GM19463 (cell line): Measurements from ENCODE around the gene CPLX4.

ENCODE experiments used
- ATAC-seq: cut with Tn5 transposase; IDR thresholded peaks from one replicate; pipeline ENCODE4 v1.9.1; 2021; ENCODE audit warnings: mild to moderate bottlenecking, moderate library complexity; ENCODE audit not compliant: unreplicated experiment

The CPLX4 gene

DNA sequence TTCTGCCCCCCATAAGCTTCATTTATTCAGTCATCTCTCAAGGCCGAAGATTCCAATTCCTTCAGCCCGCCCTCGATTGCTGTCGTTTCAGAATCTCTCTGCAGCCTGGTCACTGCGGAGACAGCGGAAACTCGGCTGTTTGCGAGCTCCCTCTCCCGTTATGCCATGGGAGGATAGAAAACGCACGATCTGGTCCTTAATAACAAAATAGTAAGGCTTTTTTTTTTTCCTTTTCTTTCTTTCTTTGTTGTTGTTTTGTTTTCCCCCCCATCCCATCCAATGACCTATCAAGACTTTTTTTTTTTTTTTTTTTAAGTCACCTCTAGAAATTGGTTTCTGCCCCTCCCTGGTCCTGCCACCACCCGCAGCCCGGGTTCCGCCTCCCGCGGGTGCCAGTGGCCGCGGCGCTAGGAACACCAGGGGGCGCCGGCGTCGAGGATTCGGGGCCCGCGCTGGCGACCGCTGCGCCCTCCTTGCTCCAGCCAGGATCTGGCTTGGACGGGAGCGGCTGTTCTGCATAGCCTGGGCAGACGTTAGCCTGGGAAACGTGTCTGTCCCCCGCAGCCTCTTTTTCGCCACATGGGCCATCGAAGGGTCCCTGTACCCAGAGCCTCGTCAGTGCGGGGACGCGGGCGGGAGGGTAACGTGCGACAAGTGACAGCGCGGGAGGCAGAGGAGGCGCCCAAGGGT lies 10.1 kb downstream of the CPLX4 start:
- peak; percentile 95 for ATAC-seq

DNA sequence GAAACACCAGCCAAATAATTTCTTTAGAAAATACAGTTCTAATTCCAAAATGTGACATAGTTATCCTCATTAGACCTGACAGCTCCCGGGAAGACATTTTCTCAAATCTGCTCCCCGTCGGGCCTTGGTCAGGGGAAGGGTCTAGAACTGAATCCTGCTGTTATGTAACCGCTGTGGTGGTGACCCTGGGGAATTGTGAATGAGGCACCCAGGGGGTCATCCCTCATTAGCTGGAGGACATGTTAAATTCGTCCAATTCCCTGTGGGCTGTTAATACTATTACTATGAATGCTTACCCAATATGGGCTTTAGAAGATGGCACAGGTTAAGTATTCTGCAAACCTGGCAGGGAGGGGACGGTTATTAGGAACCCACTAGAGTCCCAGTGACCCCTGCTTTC lies 11.8 kb downstream of the CPLX4 start:
- no peak for ATAC-seq

DNA sequence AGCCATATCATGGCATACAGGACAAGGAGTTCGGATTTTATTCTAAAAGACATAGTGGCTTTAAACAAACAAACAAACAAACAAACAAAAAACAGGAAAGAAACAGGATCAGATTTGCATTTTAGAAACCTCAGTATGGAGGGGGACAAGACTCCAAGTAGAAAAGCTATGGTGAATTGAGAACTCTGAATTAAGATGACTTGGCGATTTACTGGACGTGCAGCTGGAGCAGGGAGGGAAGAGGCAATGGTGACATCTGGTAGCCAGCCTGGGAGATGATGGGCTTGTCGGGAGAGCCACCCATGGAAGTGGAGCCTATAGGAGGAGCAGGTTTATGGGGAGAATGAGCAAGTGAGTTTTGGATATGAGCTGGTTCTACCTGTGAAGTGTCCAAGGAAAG lies 13.2 kb downstream of the CPLX4 start:
- ATAC-seq: no peak

DNA sequence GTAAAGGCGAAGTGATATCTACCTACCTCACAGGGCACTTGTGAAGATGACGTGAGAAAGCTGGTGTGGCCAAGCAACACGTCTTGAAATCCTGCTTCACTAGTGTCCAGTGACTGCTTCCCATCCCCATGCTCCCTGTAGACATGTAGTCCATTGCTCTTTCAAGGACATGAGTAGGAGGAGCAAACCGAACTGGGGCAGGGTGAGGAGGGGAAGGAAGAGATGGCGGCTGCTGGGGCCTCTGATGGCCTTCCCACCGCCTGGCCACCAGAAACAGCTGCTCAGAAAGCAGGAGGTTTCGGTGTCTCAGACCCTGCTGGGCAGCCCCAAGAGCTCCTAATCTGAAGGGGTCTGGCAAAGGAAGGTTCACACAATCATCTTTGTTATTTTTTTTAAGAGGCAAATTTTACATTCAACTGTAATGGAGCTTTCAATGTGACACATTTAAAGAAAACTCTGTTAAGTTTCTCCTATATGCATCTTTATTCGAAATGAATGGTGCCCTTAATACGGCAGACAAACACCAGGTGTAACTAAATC lies 14.7 kb downstream of the CPLX4 start:
- ATAC-seq: no peak

DNA sequence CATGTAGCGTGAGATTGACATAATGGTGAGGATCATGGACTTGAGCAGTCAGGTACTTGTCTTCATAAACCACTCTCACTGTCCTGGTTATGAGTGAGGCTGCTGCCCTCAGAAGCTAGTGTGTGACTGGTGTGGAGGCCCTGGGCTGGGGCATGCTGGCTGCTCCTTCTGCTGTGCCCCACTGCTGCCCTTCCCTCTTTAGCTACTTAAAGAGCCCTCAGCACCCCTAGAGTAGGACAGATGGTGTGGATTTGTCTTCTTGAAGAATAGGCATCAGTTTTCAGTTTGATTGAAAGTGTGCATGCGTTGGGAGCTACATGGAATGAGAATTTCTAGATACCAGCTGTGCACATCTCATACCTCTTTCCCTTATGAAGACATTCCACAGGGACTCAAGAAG lies 15.4 kb downstream of the CPLX4 start:
- no peak for ATAC-seq

DNA sequence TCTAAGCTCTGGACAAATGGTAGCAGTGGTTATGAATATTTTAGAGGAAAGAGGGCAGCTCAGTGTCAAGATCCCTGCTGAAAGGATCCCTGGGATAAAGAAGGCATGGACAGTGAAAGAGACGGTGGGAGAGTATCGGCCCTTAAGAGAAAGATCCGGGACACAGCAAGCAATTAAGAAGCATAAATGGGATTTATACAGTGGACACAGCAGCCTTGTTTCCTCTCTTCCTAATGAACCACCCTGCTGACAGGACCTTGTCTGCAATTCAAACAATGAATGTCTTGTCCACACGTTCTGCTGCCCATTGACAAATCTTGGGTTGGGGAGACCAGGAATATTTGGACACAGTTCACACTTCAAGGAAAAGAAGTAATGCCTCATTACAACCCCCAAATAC lies 16.5 kb downstream of the CPLX4 start:
- no peak for ATAC-seq

DNA sequence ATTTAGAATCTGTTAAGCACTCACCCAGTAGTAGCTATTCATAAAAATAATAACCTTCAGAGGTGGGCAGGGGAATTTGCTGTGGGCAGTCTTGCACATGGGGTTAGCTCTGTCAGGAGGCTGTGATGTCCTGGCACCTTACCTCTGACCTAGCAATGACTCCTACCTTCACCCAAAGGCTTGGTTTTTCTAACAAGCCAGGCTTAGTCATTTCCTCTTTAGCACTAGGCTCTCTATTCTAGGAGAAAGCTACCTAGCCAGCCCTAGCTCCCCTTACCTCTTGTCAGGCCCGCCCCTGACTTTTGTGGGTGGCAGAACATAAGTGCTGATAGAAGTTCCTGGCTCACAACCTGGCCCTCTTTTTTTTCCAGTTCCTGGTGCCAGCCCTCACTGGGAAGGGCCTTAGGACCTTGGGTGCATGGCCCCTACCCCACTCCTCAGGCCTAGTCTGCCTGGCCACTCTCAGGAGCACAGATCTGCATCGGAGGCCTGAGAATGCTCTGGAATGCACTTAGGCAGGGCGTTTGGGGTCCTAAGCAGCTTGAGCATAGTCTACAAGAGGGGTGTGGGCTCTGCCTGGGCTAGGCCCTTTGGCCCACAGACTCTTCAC lies 17.7 kb downstream of the CPLX4 start:
- no peak for ATAC-seq

DNA sequence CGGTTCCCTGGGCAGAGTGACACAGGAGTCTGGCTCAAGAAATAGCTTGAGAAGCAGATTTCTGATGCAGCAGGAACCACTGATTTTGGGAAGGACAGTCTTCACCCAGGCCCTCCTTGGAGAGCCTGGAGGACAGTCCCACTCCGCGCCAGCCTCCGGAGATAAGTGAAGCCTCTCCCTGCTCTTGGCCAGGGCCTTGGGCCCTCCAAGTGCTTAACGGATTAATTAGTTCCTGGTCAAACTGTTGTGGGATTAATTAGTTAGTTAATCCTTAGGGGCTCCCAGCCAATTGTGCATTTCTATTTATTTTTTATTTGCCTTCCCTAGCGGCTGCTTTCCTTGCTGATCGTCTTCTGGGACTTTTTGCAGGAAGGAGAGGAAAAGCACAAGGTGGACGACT lies 19.6 kb downstream of the CPLX4 start:
- ATAC-seq: no peak

DNA sequence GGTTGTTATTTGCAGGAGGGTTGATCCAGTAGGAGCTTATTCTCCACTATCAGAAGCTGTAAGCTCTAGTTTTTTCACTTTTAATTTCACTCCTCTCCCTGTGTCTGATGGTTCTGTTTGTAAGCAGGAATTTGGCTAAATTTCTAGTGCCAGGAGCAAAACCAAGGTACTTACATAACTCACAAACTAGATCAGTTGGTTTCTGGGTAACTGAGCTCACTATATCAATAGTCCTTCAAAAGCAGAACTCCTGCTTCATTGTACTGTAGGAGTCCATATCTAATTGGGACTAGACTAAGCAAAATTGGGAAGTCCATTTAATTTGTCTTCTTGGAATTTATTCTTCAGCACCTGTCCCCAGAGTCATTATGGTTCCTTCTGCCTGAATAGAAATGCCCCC lies 25.1 kb downstream of the CPLX4 start:
- no peak for ATAC-seq

DNA sequence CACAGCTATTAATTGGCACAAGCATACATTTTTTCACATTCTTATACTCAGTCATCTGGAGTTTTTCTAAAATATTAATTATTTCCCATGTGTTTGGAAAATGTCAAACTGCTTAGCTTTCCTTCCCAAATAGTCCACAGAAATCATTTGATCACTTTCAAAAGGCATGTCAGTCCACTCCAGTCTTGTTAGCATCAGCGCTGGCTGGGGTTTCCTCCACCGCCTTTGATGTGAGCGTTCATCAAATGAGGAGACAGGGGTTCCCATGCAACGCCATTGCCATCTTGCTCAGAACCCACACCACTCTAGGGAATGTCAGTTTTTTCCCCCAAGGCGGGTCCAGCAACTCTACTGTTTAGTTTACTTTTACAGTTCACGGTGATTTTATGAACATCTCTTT lies 32.1 kb downstream of the CPLX4 start:
- ATAC-seq: no peak

DNA sequence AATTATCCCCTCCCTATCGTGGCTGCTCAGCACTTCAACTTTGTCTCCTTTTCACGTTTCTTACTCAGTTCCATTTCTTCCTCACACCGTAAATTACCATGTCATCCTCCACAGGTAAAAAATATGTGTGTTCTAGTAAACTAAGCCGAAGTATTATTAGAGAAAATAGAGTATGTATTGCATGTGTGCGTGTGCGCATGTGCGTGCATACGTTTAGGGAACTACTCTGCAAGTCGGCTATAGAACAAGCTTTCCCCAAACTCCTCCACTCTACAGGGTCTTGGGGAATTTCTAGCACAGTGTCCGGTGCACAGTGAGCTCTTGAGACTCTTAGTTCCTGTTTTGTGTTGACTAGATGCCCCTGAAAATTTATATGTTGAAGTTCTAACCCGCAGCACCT lies 36.1 kb downstream of the CPLX4 start:
- ATAC-seq: no peak

DNA sequence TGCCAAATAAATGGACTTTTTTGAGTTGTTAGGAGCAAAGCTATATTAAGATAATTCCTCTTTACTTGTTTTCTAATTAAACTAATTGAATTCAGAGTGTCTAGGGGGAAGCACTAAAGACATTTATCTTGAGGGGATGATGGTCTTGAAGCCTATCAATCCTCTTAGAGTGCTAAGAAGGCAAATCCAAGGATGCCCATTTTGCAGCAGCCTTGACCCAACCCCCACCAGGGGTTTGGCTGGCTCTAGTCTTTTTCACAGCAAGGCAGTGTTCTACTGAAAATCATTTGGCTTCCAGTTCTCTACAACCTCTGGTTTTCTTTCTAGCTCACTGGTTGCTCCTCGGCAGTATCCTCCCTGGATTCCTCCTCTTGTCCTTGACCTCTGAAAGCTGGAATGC lies 38.7 kb downstream of the CPLX4 start:
- ATAC-seq: no peak

DNA sequence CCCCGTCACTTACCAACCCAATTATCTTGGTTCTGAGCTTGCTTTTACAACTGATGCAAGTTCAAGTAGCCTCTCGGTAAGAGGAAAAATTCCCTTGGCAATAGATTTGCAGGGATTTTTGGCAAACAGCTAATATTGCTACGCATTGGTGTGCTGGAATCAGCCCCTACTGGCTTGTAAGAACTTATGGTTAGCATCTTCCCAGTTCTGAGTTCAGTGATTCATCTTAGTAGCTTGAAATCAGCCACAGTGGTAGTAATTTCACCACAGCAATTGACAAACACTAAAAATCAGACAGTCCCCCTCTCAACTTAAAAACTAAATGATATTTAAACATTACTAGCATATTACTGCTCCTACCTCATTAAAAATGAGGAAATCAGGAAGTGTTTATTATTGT lies 39.3 kb downstream of the CPLX4 start:
- ATAC-seq: no peak

DNA sequence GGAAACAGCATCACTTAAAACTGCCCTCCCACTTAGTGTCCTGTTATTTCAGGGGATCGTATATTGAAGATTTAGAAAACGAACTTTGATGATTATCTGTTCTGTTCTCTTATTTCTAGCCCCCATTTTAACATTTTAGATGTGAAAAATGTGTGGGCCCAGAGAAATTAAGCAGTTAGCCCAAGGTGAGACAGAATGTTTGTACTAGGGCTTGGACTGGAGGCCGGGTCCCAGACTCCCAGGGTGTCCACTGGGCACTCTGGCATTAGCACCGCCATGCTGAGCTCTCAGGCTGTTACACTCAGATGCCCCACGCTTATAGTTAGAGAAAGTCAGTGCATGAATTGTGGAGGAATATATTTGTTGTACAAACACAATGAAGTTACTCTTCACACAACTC lies 39.7 kb downstream of the CPLX4 start:
- ATAC-seq: no peak

DNA sequence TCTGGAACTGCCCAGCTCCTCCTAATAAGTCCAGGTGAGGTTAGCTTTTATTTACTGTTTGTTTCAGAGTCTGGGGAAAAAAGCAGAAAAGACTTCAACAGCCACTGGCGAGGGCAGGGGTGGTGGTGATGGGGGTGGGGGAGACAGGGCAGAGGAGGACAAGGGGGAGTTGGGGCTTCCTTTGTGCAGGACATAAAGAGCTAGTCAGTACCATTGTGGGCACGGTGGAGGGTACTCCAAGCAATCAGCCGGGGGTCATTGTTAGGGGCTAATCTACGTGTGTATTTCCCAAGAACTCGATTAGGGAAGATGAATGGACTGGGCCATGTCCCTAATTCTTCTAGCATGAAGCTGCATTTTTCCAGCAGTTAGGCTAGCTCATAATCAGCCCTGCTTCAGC lies 42.4 kb downstream of the CPLX4 start:
- no peak for ATAC-seq

DNA sequence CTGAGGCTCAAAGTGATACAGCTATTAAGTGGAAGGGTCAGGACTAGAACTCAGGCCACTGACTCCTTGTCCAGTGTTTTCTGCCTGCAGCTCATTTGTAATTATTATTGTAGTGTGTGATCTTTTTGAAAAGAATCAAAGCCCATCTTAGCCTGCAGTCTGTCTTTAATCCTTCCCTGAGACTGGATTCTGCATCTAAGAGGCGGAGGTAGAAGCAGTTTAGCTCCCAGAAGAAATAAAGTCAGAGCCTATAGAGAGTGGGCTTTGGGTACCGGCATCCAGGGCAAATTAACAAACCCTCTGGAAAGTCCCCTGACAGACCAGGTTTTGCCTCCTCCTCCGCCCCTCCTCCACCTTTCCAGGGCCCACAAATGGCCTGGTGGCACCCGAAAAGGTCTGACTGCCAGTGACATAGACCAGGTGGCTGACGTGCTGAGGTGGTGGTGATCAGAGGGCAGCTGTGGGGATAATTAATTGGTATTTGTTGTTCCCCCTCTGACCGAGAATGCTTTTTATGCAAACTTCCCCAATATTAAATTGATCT lies 43.0 kb downstream of the CPLX4 start:
- ATAC-seq: no peak

DNA sequence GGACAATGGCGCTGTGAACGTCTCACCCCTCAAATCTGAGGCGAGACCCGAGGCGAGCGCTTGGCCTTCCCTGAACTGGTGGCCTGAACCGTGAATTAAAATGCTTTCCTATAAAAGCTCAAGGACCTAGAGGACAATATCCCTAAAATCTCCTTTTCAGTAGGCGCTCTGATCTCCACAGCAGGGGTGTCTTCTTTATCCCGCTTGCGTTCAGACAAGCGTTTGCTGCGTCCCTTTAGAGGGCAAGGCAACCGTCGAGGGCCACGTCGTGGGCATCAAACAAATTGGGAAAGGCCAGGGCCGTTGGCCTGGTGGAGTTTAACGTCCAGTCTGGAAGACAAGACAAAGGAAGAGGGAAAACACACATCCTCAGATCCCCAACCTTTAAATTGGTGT lies 43.9 kb downstream of the CPLX4 start:
- no peak for ATAC-seq

DNA sequence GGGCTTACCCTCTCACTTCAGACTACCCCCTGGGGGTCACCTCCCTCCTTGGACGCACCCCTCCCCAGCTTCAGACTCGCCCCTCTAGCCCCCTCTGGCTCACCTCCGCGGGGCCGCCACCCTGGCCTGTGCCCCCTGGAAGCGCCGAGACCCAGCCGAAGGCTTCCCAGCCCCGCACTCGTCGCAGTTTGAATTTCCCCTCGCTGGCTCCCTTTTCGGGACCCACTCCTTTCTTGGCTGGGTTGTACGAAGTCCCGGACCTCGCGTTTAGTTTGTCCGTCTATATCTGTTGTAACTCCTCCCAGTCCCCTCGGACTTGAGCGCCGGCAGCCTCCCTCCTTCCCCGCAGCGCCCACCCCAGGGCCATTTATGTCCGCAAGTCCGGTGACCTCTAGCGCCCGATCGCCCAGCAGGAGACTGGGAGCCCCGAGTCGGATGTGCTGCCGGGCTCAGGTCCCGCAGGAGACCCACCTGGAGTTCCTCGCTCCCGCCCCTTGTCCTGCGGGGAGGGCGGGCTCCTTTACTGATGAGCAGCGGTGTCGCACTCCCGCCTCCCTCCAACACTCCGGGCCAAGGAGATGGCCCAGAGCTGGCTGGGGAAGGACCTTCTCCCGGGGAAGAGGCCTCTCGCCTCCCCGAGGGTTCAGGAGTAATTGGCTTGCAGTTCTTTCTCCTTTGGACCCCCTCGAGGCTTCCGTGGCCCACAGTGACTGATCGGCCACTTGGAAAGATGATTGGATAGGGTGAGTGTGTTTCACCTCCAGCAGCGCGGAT lies 44.5 kb downstream of the CPLX4 start:
- ATAC-seq: no peak

DNA sequence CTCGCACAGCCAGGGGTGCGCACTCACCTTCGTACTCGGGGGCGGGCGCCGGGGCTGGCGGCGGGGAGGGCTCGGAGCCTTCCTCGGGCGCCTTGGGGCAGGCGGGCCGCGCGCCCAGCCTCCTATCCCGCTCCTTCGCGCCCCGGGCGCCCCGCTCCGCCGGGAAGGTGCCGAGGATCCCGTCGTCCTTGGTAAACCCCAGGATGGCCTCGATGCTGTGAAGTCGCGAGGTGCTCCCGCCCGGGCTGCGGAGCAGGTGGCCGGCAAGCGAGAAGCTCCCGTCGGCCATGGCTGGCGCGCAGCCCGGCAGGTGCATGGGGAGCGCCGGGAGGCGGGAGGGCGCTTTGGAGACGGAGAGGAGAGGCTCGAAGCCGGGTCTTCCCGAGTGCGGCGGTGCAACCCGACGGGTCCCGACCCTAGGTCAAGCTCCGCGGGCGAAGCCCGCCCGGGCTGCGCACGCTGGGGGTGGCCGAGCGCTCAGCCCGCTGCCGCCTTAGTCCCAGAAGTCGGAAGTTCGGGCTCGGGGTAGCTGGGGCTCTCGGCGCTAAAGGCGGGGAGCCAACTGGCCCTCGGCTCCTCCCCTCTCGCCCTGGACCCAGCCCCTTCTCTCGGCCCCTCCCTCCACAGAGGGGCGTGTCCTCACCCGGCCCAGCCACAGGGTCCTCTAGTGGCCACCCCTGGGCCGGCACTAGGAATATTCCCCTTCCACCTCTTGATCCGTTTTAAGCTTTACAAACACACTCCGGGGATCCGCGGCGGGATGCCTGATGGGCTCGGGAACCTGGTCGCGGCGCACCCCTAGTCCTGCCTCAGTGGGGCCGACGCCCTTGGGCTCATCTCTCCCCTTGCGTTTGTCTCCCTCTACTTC lies 45.3 kb downstream of the CPLX4 start, which contains the start of gene RAX:
TSS of gene RAX (minus strand) at position 564 of the 868 bp plus-strand sequence. CDS start at position 316, 248 bp downstream.
- ATAC-seq: peak; percentile 50

DNA sequence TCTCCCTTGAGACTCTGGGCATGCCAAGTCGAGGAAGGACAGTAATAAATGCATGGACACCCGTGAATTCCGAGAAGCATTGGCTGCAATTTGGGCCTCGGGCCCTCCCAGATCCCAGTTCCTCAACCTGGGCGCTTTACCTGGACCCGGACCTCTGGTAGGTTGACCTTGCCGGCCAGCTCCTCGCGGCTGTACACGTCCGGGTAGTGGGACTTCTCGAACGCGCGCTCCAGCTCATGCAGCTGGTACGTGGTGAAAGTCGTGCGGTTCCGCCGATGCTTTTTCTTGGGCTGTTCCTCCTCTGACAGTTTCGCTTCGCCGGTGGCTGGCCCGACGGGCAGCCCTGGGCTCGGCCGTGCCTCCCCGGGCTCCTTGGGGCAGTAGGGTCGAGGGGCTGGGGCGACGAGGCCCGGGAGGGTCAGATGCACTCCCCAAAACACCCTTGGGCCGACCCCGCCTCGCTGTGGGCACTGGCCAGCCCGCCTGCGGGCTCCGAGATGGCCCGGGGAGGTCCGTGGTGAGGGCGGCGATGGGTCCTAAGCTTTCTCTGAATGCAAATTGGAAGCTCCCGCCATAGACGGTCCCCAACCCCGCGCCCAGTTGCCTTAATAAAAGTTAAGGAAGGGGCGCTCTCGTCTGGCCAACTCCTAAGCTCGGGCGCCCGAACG lies 46.1 kb downstream of the CPLX4 start:
- ATAC-seq: no peak
